Activated CD8-positive, alpha-beta memory T cell treated with anti-CD3 and anti-CD28 coated beads for 24 hours (primary cell): ENCODE data around the gene FLVCR1.

Source experiments
- DNase-seq: peaks from one replicate; pipeline ENCODE4 v3.0.0-alpha.2; 2020

FLVCR1 gene

GRCh38 chr1:212916481-212917133 lies 58.5 kb downstream of the FLVCR1 start:
- no peak for DNase-seq

- DNase-seq: no peak
Measured at GRCh38 chr1:212917134-212917485, 59.0 kb downstream of the FLVCR1 start.

- no peak for DNase-seq
Measured at GRCh38 chr1:212917858-212918257, 59.8 kb downstream of the FLVCR1 start.

DNA sequence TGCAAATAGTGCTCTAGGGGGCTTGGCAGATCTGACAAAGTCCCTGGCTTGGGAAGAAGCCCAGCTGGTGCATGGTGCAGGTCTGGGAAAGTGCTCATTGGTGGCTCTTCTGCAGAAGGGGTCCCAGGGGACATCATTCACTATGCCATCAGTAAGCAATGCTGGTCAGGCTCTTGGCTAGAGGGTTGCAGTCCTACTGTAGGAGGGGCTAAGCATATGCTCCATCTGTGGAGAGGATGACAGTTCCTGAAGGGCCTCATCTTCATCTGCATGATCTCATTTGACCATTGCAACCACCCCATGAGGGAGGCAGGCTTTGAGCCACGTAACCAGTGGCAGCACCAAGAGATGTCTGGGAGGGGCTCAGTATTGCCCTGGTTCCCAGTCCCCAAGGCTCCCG lies 60.7 kb downstream of the FLVCR1 start:
- DNase-seq: no peak

DNA sequence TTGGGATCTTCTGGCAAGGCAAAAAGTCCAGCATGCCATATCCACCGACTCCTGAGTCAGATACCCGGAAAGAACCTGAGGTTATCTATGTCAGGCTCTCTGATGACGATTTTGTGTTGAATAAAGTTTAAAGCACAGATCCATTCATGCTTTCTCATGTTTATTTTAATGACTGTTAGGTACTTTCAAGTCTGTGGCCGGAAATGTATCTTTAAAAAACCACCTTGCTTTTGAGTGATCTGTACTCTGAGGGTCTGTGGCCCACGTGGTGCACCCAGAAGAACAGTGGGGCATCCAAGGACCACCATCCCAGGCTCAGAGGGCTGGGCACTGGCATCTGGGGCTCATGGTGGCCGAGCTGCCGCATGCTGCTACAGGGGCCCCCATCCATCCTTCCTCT lies 62.2 kb downstream of the FLVCR1 start:
- no peak for DNase-seq

DNA sequence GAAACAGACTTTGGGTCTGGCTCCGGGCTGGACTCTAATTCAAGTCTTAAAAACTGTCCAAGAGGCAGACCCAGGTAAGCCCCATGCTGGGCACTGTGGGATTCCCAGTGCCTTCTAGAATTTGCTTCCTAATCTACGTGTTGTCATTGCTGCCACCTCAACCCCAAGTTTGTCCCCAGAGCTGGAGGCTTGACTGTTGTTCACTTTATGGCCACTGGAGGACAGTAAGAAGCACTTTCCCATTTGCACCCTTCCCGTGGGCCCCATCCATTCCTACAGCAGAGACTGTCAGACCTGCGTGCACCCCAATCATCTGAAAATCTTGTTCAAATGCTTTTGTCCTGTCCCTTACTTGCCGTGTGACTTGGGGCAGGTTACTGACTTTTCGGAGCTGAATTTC lies 62.8 kb downstream of the FLVCR1 start:
- no peak for DNase-seq

DNA sequence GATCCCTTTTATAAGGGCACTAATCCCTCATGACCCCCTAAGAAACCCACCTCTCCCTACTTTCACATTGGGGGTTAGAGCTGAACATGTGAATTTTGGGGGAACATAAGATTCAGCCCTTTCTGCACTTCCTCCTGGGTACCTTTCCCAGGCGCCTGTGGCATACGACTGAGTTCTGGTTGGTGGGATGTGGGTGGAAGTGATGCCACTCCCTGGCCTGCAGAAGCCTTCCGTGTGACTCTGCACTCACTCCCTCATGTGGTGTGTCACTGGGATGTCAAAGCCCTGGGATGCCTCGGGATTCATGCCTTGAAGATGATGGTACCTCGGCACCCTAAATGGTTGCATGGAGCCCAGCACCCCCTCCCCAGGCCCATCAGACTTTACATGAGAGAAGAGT lies 63.9 kb downstream of the FLVCR1 start:
- DNase-seq: no peak

DNA sequence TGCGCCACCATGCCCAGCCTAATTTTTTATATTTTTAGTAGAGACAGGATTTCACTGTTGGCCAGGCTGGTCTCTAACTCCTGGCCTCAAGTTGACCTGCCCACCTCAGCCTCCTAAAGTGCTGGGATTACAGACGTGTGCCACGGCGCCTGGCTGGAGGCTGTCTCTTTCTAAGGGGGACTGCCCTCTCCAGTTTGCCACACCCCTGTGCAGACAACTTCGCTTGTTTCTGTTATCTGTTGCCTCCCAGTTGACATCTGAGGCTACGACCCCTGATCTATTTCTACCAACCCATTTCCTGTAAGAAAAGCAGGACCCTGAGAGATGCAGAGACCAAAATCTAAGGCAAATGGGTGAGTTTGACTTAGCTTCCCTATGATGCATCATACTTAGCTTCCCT lies 68.3 kb downstream of the FLVCR1 start:
- DNase-seq: no peak

DNA sequence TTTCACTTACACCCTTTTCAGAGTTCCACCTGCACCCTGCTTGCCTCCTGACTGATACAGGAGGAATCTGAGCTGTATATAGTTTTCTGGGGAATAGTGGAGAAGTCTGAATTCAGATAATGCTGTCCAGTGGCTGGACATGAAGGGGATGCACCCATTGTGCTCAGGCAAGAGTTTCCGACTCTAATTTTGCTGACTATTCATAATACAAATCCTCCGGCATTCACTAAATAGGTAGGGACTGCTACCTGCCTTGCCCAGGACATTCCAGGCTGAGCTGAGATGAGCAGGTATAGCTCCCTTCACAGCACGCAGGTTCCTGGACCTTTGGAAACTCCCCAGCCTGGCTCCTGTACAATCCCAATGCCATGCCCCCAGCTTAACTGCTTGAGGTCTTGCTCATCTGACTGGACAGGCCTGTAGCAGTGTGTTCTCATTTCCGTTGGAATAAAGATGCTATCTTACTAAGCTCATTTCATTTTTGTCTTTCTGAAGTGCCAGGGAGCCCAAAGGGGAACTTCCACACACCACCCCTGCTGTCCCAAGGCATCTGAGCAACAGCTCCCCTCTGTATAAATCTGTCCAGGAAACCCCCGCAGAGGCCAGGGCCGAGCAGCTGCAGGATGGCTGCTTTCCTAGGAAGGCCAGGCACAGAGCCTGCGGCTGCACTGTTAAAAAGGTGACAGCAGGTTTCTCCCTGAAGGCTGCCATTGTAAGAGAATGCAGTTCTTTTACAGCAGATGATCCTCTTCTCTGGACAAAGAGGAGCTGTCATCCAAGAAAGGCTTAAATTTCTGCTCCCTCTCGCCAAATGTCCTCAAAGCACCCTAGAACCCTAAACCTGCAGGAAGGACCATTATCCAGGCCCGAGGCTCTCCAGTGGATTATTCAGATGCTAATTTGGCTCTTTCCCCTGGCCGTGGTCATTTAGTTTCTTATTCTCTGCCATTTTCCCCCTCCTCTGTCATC lies 70.5 kb downstream of the FLVCR1 start:
- DNase-seq: no peak

DNA sequence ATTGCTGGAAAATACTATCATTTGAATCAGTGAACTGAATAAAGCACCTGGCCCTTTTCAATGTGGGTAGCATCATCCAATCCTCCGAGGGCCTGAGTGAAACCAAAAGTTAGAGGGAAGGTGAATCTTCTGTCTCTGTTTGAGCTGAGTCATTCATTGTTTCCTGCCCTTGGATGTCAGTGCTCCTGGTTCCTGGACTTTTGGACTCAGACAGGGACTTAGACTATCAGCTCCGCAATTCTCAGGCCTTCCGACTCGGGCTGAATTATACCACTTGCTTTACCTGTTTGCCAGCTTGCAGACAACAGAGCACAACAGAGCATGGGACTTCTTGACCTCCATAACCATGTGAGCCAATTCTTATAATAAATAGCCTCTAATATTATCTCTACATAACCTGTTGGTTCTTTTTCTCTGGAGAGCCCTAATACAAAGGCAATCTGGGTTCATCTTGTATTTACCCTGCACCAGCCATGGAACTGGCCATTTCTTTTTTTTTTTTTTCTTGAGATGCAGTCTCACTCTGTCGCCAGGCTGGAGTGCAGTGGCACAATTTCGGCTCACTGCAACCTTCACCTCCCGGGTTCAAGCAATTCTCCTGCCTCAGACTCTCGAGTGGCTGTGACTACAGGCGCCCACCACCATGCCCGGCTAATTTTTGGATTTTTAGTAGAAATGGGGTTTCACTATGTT lies 73.1 kb downstream of the FLVCR1 start:
- DNase-seq: no peak

- DNase-seq: no peak
Measured at GRCh38 chr1:212933815-212934471, 75.9 kb downstream of the FLVCR1 start.

DNA sequence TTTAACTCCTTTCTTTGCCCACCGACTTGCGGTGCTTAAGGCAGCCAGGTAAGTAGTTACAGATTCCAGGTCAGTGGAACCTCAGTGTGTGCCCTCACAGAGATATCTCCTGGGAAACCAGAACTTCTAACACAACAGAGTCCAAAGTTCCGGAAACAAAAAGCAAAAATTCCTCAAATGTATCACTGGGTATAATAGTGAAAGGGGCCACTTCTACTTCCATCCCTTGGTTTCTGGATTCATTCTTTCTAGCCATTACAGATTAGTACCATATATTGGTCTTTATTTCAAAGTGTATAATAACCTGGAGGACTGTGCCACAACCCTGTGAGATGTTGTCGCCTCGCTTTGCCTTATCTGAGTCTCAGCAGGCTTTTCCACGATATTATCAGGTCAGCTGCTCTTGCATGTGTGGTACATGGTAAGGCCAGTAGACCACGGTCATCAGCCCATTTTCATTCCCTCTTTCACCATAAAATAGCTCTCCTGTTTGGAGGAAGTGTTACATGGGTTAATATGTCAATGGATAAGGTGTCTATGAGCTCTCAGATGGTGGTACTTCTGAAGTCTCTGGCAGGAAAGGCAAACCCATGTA lies 77.4 kb downstream of the FLVCR1 start:
- no peak for DNase-seq

GRCh38 chr1:212937034-212937433 lies 79.0 kb downstream of the FLVCR1 start:
- DNase-seq: no peak

GRCh38 chr1:212938846-212939245 lies 80.8 kb downstream of the FLVCR1 start:
- DNase-seq: no peak

- DNase-seq: no peak
Measured at GRCh38 chr1:212941452-212941851, 83.4 kb downstream of the FLVCR1 start.

DNA sequence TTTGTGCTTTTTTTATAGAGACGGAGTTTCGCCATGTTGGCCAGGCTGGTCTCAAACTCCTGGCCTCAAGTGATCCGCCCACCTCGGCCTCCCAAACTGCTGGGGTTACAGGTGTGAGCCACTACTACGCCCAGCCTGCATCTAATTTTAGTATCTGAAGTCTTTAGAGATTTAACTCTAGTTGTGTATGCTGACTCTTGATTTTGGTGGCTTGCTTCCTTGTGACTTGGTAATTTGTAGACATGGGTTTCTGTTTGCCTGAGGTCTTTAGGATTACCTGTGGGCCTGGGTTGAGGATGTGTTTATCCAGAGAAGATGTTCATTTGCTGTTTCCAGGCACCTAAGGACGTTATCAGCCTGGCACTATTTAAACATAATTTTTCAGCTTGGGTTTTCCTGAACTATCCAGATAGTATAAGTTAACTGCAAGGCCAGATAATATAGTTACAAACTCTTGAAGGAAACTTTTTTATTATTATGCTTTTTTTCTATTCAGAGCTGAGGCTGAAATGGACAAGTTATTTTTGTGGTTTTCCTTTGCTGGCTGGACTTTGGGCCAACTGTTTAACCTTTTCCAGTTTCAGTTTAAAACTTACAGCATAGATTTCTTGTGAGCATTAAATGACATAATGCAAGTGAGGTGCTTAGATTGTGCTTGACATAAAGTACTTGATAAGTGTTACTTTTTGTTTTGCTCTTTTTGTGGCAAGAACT lies 84.8 kb downstream of the FLVCR1 start:
- DNase-seq: no peak

GRCh38 chr1:212943393-212943710 lies 85.3 kb downstream of the FLVCR1 start:
- DNase-seq: no peak

GRCh38 chr1:212944229-212944901 lies 86.3 kb downstream of the FLVCR1 start:
- no peak for DNase-seq

DNA sequence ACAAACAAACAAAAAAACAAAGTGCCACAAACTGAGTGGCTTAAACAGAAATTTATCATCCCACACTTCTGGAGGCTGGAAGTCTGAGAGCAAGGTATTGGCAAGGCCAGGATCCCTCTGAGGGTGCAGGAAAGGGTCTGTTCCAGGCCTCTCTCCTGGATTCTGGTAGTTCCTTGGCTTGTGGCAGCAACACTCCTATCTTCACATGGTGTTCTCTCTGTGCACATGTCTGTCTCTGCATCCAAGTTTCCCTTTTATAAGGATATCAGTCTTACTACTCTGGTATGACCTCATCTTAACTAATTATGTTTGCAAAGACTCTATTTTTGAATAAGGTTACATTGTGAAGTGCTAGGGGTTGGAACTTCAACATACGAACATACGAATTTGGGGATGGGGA lies 87.0 kb downstream of the FLVCR1 start:
- no peak for DNase-seq

DNA sequence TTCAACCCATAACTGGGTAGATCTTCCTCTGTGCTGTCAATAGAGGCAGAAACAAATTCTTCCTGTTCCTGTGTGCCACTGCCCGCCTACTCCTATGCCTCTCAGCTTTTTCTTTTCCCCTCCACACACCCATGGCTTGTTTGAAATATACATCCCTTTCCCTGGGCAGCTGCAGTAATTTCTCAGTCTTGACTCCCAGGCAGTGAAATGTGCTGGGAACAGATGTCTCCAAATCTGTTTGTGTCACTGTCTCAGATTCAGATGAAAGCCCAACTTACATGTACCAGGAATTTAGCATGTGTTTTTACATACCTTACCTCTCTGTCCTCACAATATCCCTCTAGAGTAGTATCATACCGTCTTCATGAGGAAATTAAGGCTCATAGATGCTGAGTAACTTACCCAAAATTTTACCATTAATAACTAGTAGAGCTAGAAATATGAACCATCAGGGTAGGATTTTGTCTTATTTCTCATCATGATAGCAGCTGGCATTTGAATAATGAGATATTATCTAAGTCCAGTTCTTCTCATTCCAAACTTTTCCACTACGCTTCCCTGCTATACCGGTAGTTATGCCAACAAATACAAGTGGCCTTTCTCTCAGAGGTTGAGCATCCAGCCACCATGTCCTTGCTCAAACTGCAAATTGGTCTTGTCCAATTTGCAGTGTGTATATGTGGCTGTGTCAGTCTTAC lies 87.5 kb downstream of the FLVCR1 start:
- no peak for DNase-seq

- DNase-seq: no peak
Measured at GRCh38 chr1:212946872-212947271, 88.8 kb downstream of the FLVCR1 start.
